ENCODE measurements around the gene DLG4. TPM values are rescaled to one million over a fixed set of nuclear protein-coding genes. Genes with fewer than 3 reads are reported as not detected.

The DLG4 gene
- total RNA-seq, 1 donor, result 11.9 TPM

GRCh38 chr17:7235693-7236665 lies 16.3 kb upstream of the DLG4 start:
- DNase-seq (ENCODE audit: low read depth), result no peak
- no peak for TF ChIP-seq CTCF (IDR thresholded peaks at IDR 0.05; ENCODE audit: insufficient read depth, low read length)
- H3K4me3 ChIP-seq (ENCODE audit: low read depth, low read length), result no peak overlapping the region

GRCh38 chr17:7234083-7234951 lies 14.7 kb upstream of the DLG4 start, which contains the start of gene DVL2:
TSS of gene DVL2 (minus strand) at chr17:7234517. CDS start at chr17:7234262, 255 bp downstream.
- no peak for TF ChIP-seq CTCF (IDR thresholded peaks at IDR 0.05; ENCODE audit: insufficient read depth, low read length)
- peak; percentile 93 for DNase-seq (ENCODE audit: low read depth)
- H3K4me3 ChIP-seq (ENCODE audit: low read depth, low read length), result peak within 1 kb of the TSS; percentile 94

- H3K4me3 ChIP-seq (ENCODE audit: low read depth, low read length), result peak overlapping the region; percentile 94
- no peak for DNase-seq (ENCODE audit: low read depth)
- TF ChIP-seq CTCF (IDR thresholded peaks at IDR 0.05; ENCODE audit: insufficient read depth, low read length), result no peak
Measured at GRCh38 chr17:7233701-7234082, 14.1 kb upstream of the DLG4 start.

GRCh38 chr17:7232114-7232513 lies 12.5 kb upstream of the DLG4 start:
- peak overlapping the region; percentile 55 for H3K4me3 ChIP-seq (ENCODE audit: low read depth, low read length)

GRCh38 chr17:7229504-7229903 lies 9.9 kb upstream of the DLG4 start:
- no peak for TF ChIP-seq CTCF (IDR thresholded peaks at IDR 0.05; ENCODE audit: insufficient read depth, low read length)
- DNase-seq (ENCODE audit: low read depth), result no peak
- no peak overlapping the region for H3K4me3 ChIP-seq (ENCODE audit: low read depth, low read length)

More at GRCh38 chr17:7232114-7232513, 12.5 kb upstream of the DLG4 start:
- TF ChIP-seq CTCF (IDR thresholded peaks at IDR 0.05; ENCODE audit: insufficient read depth, low read length), result no peak
- no peak for DNase-seq (ENCODE audit: low read depth)

- H3K4me3 ChIP-seq (ENCODE audit: low read depth, low read length), result no peak overlapping the region
- DNase-seq (ENCODE audit: low read depth), result no peak
- TF ChIP-seq CTCF (IDR thresholded peaks at IDR 0.05; ENCODE audit: insufficient read depth, low read length), result no peak
Measured at GRCh38 chr17:7228920-7229319, 9.3 kb upstream of the DLG4 start.

Measured in fibroblast of the aortic adventitia (primary cell).